NCI-H2107 treated with DMSO at 0.1 percent for 48 hours (cell line): ENCODE results near the gene MYL5.
"Not testable (repeated sequence)": the region's sequence is repeated elsewhere in the genome, so short reads cannot be mapped to it uniquely, and the experiment has no call there.

Experiments used
- DNase-seq: peaks from one replicate; lab custom pipeline; 2025; ENCODE audit not compliant: unreplicated experiment; lab: John Stamatoyannopoulos, UW

The MYL5 gene

GRCh38 chr4:683982-684622 is 9.8 kb downstream of the MYL5 start:
- DNase-seq: no peak

DNA sequence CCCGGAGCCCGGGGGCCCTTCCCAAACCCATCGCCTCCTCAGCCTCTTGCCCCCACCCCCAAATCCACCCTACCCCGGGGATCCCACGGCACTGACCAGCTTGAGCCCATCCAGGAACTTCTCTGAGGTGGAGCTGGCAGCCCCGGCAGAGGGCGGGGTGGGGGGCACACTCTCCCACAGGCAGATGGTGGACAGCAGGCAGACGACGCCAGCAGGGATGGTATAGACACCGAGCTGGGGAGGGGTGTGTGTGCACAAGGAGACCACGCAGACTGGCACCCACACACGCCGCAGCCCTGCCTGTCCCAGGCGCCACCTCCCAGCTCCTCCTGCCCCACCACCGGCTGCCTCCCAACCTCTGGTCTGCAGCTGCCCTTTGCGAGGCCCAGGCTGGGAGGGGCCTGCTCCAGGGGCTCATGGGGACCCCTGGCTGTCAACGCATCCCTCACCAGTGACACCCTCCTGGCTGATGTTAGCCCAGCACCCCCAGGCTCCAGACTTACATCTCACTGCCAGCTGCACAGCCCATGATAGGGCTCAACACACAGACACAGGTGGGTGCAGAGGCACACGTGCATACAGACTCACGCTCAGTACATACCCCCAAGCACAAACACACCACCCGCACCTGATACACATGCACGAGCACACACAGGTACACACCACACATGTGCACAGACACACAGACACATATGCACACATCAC is 10.4 kb downstream of the MYL5 start:
- DNase-seq: no peak

- DNase-seq: no peak
These were observed 11.5 kb downstream of the MYL5 start for GRCh38 chr4:685679-686412.

GRCh38 chr4:686413-687040 is 12.2 kb downstream of the MYL5 start:
- DNase-seq: no peak

DNA sequence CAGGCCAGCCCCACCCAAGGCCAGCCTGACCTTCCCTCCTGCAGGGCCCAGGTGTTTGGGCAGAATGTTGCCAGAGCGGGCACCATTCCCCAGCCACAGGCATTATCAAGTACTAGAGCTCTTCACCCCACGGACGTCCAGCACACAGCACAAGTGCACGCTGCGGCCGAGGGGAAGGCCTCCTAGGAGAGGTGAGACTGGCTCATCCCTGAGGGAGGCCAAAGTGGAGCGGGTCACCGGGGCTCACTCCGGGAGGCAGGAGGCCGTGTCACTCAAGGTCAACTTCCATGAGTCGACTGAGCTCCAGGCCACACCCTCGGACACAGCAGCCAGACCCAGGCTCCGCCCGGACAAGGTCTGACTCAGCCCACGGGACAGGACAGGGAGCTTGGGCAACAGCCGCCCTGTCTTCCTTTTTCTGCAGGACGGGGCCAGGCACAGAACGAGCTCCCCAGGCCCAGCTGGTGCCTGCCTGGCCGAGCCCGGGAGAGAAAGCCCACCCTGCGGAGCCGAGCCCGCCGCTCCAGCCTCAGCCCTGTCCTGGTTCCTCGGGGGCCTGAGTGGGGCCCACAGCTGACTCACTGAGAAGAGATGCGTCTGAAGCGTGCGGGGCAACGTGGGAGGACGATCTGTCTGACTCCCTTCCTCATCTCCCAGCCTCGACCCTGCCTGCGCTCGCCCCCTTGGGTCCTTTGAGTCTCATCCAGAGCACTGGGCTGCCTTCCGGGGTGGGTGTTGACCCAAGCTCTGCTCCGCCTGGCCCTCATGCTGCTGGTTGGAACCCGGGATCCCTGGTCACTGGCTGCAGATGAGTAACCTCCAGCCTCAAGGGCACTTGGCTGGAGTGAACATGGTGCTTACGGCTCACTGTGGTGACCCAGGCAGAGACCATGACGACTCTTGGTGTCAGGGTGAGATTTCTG is 13.0 kb downstream of the MYL5 start:
- no peak for DNase-seq

DNA sequence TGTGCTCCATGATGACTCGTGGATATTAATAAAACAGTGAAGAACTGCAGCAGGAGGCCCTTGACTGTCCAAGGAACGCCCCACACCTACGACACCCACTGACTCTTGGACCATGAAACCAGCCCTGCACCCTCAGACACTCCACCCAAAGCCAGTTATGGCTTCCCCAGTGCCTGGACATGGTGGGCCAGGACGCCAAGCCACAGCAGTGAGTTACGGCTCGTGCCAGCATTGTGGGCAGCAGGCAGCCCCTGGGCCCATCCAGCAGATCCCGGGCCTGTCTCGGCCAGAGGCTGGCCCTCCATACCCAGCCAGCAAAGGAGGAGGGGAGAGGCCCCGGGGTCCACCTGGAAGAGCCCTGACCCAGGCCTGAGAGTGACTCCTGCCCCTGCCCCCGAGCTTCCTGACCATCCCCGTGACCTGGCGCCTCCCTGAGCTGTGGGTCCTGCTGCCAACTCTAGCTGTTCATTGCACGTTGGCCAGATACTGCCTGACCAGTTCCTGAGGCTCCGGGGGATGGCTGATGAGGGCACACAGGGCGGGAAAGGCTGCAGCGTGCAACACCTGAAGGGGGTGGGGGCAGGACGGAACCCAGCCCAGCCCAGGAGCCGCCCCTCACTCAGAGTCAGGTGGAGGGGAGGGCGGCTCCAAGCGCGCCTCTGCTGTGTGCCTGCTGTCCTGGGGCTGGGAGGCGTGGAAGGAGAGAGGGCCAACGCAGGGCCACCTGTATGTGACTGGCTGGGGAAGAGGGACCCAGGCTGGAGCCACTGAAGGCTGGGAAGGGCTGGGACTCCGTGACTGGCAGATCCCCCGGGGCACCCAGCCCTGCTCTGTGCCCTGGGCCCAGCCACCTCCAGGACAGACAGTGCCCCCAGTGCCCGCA is 13.9 kb downstream of the MYL5 start:
- no peak for DNase-seq

DNA sequence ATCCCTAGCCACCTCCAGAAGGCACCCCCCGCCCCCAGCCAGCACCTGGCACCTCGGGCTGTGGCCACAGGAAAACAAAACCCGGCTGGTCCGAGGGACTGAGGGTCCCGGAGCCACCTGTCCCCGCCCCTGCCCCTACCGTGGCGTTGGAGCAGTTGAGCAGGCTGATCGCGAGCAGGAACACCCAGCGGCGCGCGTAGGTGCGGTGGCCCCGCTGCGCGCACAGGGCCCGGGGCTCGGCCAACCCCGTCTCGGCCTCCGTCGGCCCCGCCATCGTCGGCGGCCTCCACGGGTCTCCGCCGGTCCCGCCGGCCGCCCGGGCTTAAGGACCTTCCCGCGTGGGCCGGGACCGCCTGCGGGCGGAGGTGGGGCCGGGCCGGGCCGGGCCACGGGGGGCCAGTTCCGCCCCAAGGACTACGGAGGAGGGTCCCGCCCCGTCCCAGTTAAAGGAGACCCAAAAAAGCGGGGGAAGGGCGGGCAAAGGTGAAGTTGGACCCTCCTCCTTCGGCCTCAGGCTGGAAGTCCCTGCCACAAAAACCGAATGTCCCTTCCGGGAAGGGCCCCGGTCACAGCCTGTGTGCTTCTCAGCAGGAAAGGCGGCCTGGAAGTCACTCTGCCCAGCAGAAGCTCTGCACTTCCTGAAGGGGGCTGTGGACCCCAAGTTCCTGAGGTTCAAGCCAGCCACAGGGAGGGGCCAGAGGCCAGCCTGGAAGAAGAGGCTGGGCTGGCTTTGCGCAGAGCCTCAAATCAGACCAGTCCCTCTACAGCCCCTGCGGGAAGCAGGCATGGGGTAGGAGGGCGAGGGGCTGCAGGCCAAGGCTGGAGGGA is 14.7 kb downstream of the MYL5 start, which contains the start of gene SLC49A3:
Gene SLC49A3 (minus strand): TSS at position 298 of the 828 bp plus-strand sequence. CDS start 24 bp downstream, at position 274.
- DNase-seq: no peak

DNA sequence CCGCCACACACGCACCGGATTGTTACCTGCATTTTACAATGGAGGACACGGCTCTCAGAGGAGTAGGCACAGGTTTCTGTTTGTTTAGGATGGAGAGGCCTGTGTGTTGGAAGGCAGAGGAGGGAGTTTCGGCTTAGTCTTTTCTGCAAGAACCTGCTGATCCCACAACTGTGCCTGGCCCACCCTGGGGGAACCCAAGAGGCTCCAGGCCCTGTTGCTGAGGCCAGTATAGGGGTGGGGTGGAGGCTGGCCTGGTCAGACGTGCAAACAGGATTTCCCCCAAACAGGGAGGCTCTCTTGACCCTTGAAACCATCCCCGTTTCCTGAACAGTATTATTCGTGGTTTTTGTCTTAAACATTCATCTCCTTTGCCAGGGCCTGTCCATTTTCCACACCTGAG is 15.4 kb downstream of the MYL5 start:
- DNase-seq: no peak

- no peak for DNase-seq
These were observed 18.6 kb downstream of the MYL5 start for GRCh38 chr4:692771-693554.

DNA sequence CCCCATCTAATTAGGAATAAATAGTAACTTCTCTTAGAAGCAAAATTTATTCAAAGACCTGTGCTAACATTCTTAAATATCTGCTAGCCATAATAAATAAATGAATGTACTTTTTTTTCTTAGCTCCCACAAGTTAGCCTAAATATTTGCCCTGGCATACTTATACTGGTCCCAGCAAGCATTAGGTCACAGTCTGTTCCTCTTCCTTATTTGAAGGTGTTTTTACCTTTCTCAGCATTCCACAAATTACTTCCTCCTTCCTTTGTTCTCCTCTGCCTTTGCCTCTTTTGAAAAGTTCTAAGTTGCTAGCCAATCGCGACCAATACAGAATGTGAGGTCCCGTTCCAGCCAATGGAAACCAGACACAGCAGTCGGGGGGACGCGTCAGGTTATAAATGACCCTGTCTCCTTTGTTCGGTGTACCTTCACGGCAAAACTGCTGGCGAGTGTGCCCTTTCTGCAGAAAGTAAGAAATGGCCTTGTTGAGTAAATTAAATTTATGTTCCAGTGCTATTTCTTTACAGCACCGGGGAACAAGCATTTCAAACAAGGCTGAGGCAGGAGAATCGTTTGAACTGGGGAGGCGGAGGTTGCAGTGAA is 20.1 kb downstream of the MYL5 start:
- DNase-seq: not testable (repeated sequence)

DNA sequence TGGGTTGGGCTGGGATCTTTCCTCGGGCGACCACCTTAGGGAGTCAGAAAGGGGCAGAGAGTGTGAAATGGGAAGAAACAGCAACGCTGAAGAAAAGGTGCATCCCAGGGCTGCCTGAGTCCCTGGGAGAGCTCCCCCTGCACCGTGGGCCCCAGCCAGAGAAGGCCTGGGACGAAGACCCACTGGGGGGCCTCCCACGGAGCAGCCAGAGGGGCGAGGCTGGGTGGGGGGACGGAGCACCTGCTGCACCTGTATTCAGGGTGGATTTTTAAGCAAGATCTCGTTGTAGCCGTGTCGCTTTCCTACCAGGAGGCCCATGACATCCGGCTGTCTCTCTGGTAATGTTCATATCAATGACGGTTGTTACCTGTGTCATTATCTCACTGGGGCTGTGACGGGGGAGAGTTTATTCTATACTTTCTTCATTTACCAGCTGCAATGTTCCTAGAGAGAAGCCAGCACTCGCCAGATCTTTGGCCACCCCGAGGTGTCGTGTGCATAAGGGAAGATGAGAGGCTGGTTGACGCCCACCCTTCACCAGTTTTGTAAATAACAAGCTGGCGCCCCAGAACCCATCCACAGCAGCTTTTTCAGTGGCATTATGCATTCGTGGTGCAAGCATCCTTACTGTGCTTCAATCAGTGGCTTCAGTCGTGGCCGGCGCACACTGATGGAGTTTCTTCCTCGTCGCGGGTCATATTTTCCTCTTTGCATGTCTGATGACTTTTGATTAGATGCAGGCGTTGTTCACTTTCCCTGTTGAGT is 25.7 kb downstream of the MYL5 start:
- DNase-seq: no peak

GRCh38 chr4:700587-701264 is 26.4 kb downstream of the MYL5 start:
- DNase-seq: no peak

GRCh38 chr4:702618-703048 is 28.3 kb downstream of the MYL5 start:
- no peak for DNase-seq

DNA sequence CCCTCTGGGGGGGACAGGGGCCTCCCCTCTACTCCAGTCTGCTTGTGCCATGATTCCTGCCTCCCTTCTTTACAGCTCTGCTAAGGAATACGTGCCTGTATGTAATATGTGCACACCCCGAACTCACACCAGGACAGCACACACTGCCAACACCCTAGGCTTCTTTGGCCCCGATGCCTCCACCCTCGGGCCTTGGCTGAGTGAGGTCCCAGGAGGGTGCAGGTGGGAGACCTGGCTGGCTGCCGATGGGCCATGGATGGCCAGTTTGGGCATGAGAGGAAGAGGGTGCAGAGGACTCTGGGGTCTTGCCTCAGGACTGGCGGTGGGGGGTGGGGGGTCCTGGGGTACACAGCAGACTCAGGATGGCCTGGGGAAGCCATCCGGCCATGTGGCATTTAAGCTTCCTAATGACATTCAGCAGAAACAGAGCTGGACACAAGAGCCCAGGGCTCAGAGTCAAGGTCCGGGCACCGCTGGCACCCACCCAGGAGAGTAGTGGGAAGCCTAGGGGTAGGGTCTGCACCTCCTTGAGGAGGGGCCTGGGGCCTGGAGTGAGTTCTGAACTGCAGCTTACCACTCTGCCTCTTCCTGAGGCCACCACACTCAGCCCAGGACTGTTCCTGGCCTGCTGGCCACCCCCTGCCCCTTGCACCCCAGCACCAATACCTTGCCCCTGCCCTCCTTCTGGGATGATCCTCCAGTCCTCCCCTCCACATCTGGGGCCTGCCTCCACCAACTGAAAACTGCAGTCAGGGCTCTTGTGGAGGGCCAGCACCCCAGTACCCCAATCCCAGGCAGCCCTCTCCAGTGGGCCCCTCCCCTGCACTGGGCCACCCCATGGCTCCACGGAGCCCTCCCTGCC is 29.2 kb downstream of the MYL5 start:
- no peak for DNase-seq

- no peak for DNase-seq
These were observed 30.0 kb downstream of the MYL5 start for GRCh38 chr4:704198-704891.
